Body of pancreas (tissue), 4 donors: ENCODE data around the gene CTAGE1.
"Not testable (repeated sequence)": the region's sequence is repeated elsewhere in the genome, so short reads cannot be mapped to it uniquely, and the experiment has no call there.

Source experiments
- CTCF ChIP-seq, 7 experiments: fragments of 450-650 bp in 4 of 7; fragments of 200-600 bp in 3 of 7; sonication (generic) in 3 of 7; IDR thresholded peaks; one replicate each; pipeline ENCODE4 v1.5.1; 2016 to 2019; ENCODE audit warnings: antibody characterized with exemption in 7 of 7
- POLR2A ChIP-seq, 3 donors: fragments of 450-650 bp; IDR thresholded peaks; one replicate each; pipeline ENCODE4 v1.6.1; 2016; ENCODE audit warnings: antibody characterized with exemption in 3 of 3, mild to moderate bottlenecking in 2 of 3

DNA sequence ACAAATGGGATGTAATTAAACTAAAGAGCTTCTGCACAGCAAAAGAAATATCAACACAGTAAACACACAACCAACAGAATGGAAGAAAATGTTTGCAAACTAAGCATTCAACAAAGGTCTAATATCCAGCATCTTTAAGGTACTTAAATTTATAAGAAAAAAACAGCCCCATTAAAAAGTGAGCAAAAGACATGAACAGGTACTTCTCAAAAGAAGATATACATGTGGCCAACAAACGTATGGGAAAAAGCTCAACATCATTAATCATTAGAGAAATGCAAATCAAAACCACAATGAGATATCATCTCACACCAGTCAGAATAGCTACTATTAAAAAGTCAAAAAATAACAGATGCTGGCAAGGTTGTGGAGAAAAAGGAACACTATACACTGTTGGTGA lies 32.6 kb upstream of the CTAGE1 start:
- TF ChIP-seq CTCF, POLR2A (IDR thresholded peaks at IDR 0.05): not testable (repeated sequence)
